WTC11 (cell line): ENCODE measurements around the gene CCDC60. TPM values are rescaled to one million over a fixed set of nuclear protein-coding genes. Genes with fewer than 3 reads are reported as not detected.

Experiments
- ATAC-seq: fragments of 200-7000 bp; cut with Tn5 transposase; 2 replicates; pipeline ENCODE4 v1.10.0; 2021; ENCODE audit warnings: mild to moderate bottlenecking, moderate library complexity
- CTCF ChIA-PET: fragments of 300-600 bp; sonication (Branson Sonifier 250); formaldehyde crosslinking; loops from one replicate; lab custom pipeline; 2021; ENCODE audit warnings: antibody characterized with exemption; lab: Charles Lee
- POLR2A ChIA-PET: fragments of 350-600 bp; sonication (Branson Sonifier 250); formaldehyde crosslinking; loops from one replicate; lab custom pipeline; 2021; ENCODE audit warnings: antibody characterized with exemption; lab: Charles Lee
- DNase-seq: peaks from one replicate; pipeline ENCODE4 v3.0.0; 2021; ENCODE audit warnings: low spot score
- H3K27ac Mint-ChIP-seq: 2 replicates; pipeline ENCODE4 v1.8.0; 2021; ENCODE audit warnings: mixed read lengths
- H3K27me3 Mint-ChIP-seq: 2 replicates; pipeline ENCODE4 v1.8.0; 2021; ENCODE audit warnings: low read depth, mild to moderate bottlenecking, moderate library complexity, mixed read lengths
- H3K36me3 Mint-ChIP-seq: 2 replicates; pipeline ENCODE4 v1.8.0; 2021; ENCODE audit warnings: mixed read lengths
- H3K4me1 Mint-ChIP-seq: 2 replicates; pipeline ENCODE4 v1.8.0; 2022; ENCODE audit warnings: mixed read lengths
- H3K4me3 Mint-ChIP-seq: 2 replicates; pipeline ENCODE4 v1.8.0; 2021; ENCODE audit warnings: mild to moderate bottlenecking, moderate library complexity, mixed read lengths
- H3K9me3 Mint-ChIP-seq: 2 replicates; pipeline ENCODE4 v1.8.0; 2021; ENCODE audit warnings: mixed read lengths
- ATF1 ChIP-seq: sonication (generic); formaldehyde crosslinking; IDR thresholded peaks from 2 replicates; pipeline ENCODE4 v1.8.1; 2023; ENCODE audit warnings: mild to moderate bottlenecking, moderate library complexity, missing genetic modification reagents
- GABPB1 ChIP-seq: sonication (generic); formaldehyde crosslinking; IDR thresholded peaks from 2 replicates; pipeline ENCODE4 v1.8.1; 2023; ENCODE audit warnings: mild to moderate bottlenecking, missing genetic modification reagents
- GTF2I ChIP-seq: fragments of 250-450 bp; sonication (Bioruptor Pico); conservative IDR thresholded peaks from 2 replicates; pipeline ENCODE4 v1.4.0; 2021; ENCODE audit warnings: mild to moderate bottlenecking
- NFE2L1 ChIP-seq: sonication (generic); formaldehyde crosslinking; IDR thresholded peaks from 2 replicates; pipeline ENCODE4 v1.8.1; 2023; ENCODE audit warnings: missing genetic modification reagents
- NR2C2 ChIP-seq: sonication (generic); formaldehyde crosslinking; IDR thresholded peaks from 2 replicates; pipeline ENCODE4 v1.8.0; 2022; ENCODE audit warnings: mild to moderate bottlenecking, missing genetic modification reagents
- PRRX2 ChIP-seq: fragments of 250-450 bp; sonication (Bioruptor Pico); IDR thresholded peaks from 2 replicates; pipeline ENCODE4 v1.8.0; 2021; ENCODE audit warnings: mild to moderate bottlenecking
- SOX15 ChIP-seq: fragments of 250-450 bp; sonication (Bioruptor Pico); IDR thresholded peaks from 2 replicates; pipeline ENCODE4 v1.9.0; 2021; ENCODE audit warnings: mild to moderate bottlenecking
- ZNF423 ChIP-seq: fragments of 250-450 bp; sonication (Bioruptor Pico); IDR thresholded peaks from 2 replicates; pipeline ENCODE4 v2.1.2; 2022; ENCODE audit warnings: mild to moderate bottlenecking, moderate library complexity
- ZNF671 ChIP-seq: fragments of 250-450 bp; sonication (Bioruptor Pico); IDR thresholded peaks from 2 replicates; pipeline ENCODE4 v1.8.0; 2021; ENCODE audit warnings: mild to moderate bottlenecking
- total RNA-seq: library from RNA; stranded (reverse); gene quantifications from 3 replicates; pipeline ENCODE4 v1.2.3, GENCODE V29; 2021
- TF ChIP-seq, protein P1 (sequence below): sonication (generic); formaldehyde crosslinking; IDR thresholded peaks from 2 replicates; pipeline ENCODE4 v1.8.1; 2023; ENCODE audit warnings: mild to moderate bottlenecking, missing genetic modification reagents, borderline replicate concordance
- TF ChIP-seq, protein P2 (sequence below): fragments of 250-450 bp; sonication (Bioruptor Pico); conservative IDR thresholded peaks from 2 replicates; pipeline ENCODE4 v1.9.0; 2021; ENCODE audit warnings: mild to moderate bottlenecking
- TF ChIP-seq, protein P3 (sequence below): sonication (generic); formaldehyde crosslinking; IDR thresholded peaks from 2 replicates; pipeline ENCODE4 v1.8.1; 2022; ENCODE audit warnings: low read depth, mild to moderate bottlenecking, moderate library complexity, missing genetic modification reagents, borderline replicate concordance
- TF ChIP-seq, protein P4 (sequence below): sonication (generic); formaldehyde crosslinking; IDR thresholded peaks from 2 replicates; pipeline ENCODE4 v1.8.1; 2022; ENCODE audit warnings: mild to moderate bottlenecking, moderate library complexity, missing genetic modification reagents
- TF ChIP-seq, protein P5 (sequence below): fragments of 250-450 bp; sonication (Bioruptor Pico); IDR thresholded peaks from 2 replicates; pipeline ENCODE4 v2.1.2; 2022; ENCODE audit warnings: mild to moderate bottlenecking, moderate library complexity

The CCDC60 gene
- total RNA-seq, 1 experiment from 2014 or later, result 1.1 TPM

DNA sequence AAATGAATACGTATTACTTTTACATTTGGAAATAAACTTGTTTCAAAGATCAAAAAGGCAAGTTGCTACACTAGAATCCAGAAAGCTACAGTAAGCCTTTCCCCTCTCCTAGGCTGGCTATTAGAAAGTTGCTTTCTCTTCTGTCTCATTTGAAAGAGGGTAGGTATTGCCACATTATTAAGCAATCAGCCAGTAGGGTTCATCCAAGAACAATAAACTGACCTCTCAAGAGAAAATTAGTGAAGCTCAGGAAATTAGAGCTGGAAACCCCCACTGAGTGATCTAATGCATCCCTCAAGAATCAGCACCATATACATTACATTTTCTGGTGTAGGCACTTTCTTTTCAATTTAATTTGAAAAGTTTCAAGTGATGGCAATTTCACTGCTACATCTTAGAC is 254.6 kb downstream of the CCDC60 start (continued):
- TF ChIP-seq, protein P1, sequence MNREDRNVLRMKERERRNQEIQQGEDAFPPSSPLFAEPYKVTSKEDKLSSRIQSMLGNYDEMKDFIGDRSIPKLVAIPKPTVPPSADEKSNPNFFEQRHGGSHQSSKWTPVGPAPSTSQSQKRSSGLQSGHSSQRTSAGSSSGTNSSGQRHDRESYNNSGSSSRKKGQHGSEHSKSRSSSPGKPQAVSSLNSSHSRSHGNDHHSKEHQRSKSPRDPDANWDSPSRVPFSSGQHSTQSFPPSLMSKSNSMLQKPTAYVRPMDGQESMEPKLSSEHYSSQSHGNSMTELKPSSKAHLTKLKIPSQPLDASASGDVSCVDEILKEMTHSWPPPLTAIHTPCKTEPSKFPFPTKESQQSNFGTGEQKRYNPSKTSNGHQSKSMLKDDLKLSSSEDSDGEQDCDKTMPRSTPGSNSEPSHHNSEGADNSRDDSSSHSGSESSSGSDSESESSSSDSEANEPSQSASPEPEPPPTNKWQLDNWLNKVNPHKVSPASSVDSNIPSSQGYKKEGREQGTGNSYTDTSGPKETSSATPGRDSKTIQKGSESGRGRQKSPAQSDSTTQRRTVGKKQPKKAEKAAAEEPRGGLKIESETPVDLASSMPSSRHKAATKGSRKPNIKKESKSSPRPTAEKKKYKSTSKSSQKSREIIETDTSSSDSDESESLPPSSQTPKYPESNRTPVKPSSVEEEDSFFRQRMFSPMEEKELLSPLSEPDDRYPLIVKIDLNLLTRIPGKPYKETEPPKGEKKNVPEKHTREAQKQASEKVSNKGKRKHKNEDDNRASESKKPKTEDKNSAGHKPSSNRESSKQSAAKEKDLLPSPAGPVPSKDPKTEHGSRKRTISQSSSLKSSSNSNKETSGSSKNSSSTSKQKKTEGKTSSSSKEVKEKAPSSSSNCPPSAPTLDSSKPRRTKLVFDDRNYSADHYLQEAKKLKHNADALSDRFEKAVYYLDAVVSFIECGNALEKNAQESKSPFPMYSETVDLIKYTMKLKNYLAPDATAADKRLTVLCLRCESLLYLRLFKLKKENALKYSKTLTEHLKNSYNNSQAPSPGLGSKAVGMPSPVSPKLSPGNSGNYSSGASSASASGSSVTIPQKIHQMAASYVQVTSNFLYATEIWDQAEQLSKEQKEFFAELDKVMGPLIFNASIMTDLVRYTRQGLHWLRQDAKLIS (CRISPR knock-in tag), result no peak
- TF ChIP-seq SOX15 (CRISPR knock-in tag), result no peak
- TF ChIP-seq, protein P2, sequence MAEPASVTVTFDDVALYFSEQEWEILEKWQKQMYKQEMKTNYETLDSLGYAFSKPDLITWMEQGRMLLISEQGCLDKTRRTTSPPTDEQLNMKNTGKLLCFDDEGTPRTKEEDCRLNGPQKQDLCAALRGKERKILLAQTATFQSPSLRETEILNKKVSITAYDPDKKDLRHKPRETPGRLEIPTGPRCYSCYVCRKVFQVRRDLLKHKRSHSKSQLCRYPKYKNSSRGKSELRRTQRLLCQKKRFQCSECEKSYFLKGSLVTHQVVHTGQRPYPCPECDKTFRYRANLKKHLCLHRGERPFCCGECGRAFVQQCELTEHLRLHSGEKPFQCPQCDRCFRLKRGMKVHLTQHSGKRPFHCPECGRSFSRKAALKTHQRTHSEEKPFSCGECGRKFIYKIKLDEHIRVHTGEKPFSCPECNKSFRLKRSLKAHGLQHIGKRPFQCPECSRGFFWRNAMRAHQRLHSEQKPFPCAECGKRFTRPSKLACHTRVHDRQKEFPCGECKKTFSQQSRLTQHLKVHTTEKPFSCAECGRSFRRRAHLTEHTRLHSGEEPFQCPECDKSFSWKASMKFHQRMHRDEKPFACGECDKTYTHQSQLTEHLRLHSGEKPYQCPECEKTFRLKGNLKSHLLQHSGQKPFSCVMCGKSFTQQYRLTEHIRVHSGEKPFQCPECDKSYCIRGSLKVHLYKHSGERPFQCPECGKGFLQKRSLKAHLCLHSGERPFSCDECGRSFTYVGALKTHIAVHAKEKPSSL, result no peak
- TF ChIP-seq, all 79 proteins: peak for 0

DNA sequence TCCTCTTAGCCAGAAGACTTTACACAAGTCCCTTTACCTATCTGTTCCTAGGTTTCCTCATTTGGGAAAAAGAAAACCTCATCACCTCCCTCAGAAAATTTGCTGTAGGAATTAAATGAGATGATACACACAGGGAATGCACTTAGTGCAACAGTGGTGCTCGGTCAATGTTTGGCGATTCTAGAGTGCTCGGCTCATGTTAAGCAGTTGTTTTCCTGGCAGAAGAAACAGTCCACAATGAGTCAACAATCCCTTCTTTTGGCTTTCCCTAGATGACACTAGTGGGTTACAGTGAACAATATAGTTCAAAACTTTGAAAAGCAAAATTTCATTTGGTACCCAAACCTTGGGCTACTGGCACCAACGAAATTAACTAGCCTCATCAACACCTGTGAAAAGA is 255.1 kb downstream of the CCDC60 start:
- Mint-ChIP-seq H3K9me3 (no peaks in the 10 kb centered on the region), H3K4me1 (peaks cover 18% of the 10 kb centered on the region), H3K36me3 (no peaks in the 10 kb centered on the region), H3K4me3 (no peak overlapping the region), H3K27ac (no peak overlapping the region), H3K27me3 (peaks cover 46% of the 10 kb centered on the region)
- no peak for ATAC-seq
- no peak for DNase-seq
- ChIA-PET CTCF (interaction anchor here (1.0 kb wide), 1 partner anchor 53 kb away, joined by 5 read pairs; no protein-coding TSS in a partner anchor), POLR2A (no interaction called here)
- TF ChIP-seq, protein P3, sequence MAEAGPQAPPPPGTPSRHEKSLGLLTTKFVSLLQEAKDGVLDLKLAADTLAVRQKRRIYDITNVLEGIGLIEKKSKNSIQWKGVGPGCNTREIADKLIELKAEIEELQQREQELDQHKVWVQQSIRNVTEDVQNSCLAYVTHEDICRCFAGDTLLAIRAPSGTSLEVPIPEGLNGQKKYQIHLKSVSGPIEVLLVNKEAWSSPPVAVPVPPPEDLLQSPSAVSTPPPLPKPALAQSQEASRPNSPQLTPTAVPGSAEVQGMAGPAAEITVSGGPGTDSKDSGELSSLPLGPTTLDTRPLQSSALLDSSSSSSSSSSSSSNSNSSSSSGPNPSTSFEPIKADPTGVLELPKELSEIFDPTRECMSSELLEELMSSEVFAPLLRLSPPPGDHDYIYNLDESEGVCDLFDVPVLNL (CRISPR knock-in tag), result no peak
- TF ChIP-seq ZNF671 (CRISPR knock-in tag), result no peak
- TF ChIP-seq, protein P4, sequence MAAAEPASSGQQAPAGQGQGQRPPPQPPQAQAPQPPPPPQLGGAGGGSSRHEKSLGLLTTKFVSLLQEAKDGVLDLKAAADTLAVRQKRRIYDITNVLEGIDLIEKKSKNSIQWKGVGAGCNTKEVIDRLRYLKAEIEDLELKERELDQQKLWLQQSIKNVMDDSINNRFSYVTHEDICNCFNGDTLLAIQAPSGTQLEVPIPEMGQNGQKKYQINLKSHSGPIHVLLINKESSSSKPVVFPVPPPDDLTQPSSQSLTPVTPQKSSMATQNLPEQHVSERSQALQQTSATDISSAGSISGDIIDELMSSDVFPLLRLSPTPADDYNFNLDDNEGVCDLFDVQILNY (CRISPR knock-in tag), result no peak
- no peak for TF ChIP-seq NFE2L1 (CRISPR knock-in tag)
- TF ChIP-seq, protein P5, sequence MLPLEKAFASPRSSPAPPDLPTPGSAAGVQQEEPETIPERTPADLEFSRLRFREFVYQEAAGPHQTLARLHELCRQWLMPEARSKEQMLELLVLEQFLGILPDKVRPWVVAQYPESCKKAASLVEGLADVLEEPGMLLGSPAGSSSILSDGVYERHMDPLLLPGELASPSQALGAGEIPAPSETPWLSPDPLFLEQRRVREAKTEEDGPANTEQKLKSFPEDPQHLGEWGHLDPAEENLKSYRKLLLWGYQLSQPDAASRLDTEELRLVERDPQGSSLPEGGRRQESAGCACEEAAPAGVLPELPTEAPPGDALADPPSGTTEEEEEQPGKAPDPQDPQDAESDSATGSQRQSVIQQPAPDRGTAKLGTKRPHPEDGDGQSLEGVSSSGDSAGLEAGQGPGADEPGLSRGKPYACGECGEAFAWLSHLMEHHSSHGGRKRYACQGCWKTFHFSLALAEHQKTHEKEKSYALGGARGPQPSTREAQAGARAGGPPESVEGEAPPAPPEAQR (CRISPR knock-in tag), result no peak
- no peak for TF ChIP-seq GABPB1 (CRISPR knock-in tag)
- TF ChIP-seq, protein P1 (CRISPR knock-in tag), result no peak
- no peak for TF ChIP-seq ATF1 (CRISPR knock-in tag)
- TF ChIP-seq GTF2I (CRISPR knock-in tag), result no peak
- TF ChIP-seq PRRX2 (CRISPR knock-in tag), result no peak
- TF ChIP-seq NR2C2 (CRISPR knock-in tag), result no peak
- no peak for TF ChIP-seq ZNF423 (CRISPR knock-in tag)

Other genes starting within 250 kb of the CCDC60 start
- 6.7 to 7.6 TPM (median 7.6 TPM) in 3 replicates for gene HSPB8, start 155.8 kb upstream of the CCDC60 start, total RNA-seq